OCI-LY1 (cell line): ENCODE data around the gene ELMO3.

ENCODE experiments used
- H2AFZ ChIP-seq: fragments of 200-600 bp; sonication (generic), shearing (Covaris generic); 2 replicates; pipeline ENCODE4 v1.6.0; 2014; ENCODE audit warnings: antibody characterized with exemption, mild to moderate bottlenecking, low read length
- H3F3A ChIP-seq: fragments of 200-600 bp; sonication (generic), shearing (Covaris generic); 2 replicates; pipeline ENCODE4 v1.6.0; 2014; ENCODE audit warnings: mild to moderate bottlenecking, antibody characterized with exemption, low read length, moderate library complexity; ENCODE audit not compliant: insufficient read depth
- H3K27ac ChIP-seq: fragments of 200-600 bp; sonication (generic); 2 replicates; pipeline ENCODE4 v1.5.1; 2014; ENCODE audit warnings: low read length, mixed run types, mild to moderate bottlenecking, low read depth; ENCODE audit not compliant: poor library complexity, severe bottlenecking
- H3K27me3 ChIP-seq: fragments of 200-600 bp; sonication (generic); 2 replicates; pipeline ENCODE4 v1.6.0; 2014; ENCODE audit warnings: antibody characterized with exemption, mild to moderate bottlenecking, low read length, moderate library complexity; ENCODE audit not compliant: insufficient read depth
- H3K36me3 ChIP-seq: fragments of 200-600 bp; sonication (generic); 2 replicates; pipeline ENCODE4 v1.6.1; 2014; ENCODE audit warnings: mild to moderate bottlenecking, antibody characterized with exemption, low read length, moderate library complexity, mixed read lengths; ENCODE audit not compliant: insufficient read depth
- H3K4me1 ChIP-seq: fragments of 200-600 bp; sonication (generic); 2 replicates; pipeline ENCODE4 v1.5.1; 2014; ENCODE audit warnings: mild to moderate bottlenecking, low read length, moderate library complexity; ENCODE audit not compliant: insufficient read depth, severe bottlenecking
- H3K4me2 ChIP-seq: fragments of 200-600 bp; sonication (generic), shearing (Covaris generic); 2 replicates; pipeline ENCODE4 v1.6.1; 2014; ENCODE audit warnings: low read length
- H3K4me3 ChIP-seq: fragments of 200-600 bp; sonication (generic); 2 replicates; pipeline ENCODE4 v1.5.1; 2014; ENCODE audit warnings: low read length, low read depth, mild to moderate bottlenecking, mixed read lengths; ENCODE audit not compliant: poor library complexity, severe bottlenecking
- H3K79me2 ChIP-seq: fragments of 200-600 bp; shearing (Covaris generic); 2 replicates; pipeline ENCODE4 v1.6.1; 2016; ENCODE audit warnings: mixed run types, low read length, mixed read lengths; ENCODE audit not compliant: insufficient read depth
- H3K9ac ChIP-seq: fragments of 200-600 bp; sonication (generic), shearing (Covaris generic); 2 replicates; pipeline ENCODE4 v1.6.1; 2014; ENCODE audit warnings: mild to moderate bottlenecking, low read length, mixed read lengths
- H3K9me2 ChIP-seq: fragments of 200-600 bp; sonication (generic), shearing (Covaris generic); 2 replicates; pipeline ENCODE4 v1.6.1; 2014; ENCODE audit warnings: low read depth, mild to moderate bottlenecking, low read length, mixed read lengths
- H3K9me3 ChIP-seq: fragments of 200-600 bp; shearing (Covaris generic); 2 replicates; pipeline ENCODE4 v1.6.1; 2014; ENCODE audit warnings: low read length, mixed read lengths
- H4K20me1 ChIP-seq: fragments of 200-600 bp; sonication (generic), shearing (Covaris generic); 2 replicates; pipeline ENCODE4 v1.6.0; 2016; ENCODE audit warnings: mild to moderate bottlenecking, low read length; ENCODE audit not compliant: insufficient read depth
- EZH2 ChIP-seq: fragments of 200-600 bp; sonication (generic), shearing (Covaris generic); IDR thresholded peaks from 2 replicates; pipeline ENCODE4 v1.8.0; 2017; ENCODE audit warnings: borderline replicate concordance, mixed run types, mild to moderate bottlenecking, antibody characterized with exemption, low read length, moderate library complexity, mixed read lengths
- TF ChIP-seq, protein P1 (sequence below): fragments of 200-600 bp; sonication (generic), shearing (Covaris generic); IDR thresholded peaks from 2 replicates; pipeline ENCODE4 v1.5.1; 2017; ENCODE audit warnings: mild to moderate bottlenecking, antibody characterized with exemption, low read length, moderate library complexity, mixed read lengths

Gene ELMO3

DNA sequence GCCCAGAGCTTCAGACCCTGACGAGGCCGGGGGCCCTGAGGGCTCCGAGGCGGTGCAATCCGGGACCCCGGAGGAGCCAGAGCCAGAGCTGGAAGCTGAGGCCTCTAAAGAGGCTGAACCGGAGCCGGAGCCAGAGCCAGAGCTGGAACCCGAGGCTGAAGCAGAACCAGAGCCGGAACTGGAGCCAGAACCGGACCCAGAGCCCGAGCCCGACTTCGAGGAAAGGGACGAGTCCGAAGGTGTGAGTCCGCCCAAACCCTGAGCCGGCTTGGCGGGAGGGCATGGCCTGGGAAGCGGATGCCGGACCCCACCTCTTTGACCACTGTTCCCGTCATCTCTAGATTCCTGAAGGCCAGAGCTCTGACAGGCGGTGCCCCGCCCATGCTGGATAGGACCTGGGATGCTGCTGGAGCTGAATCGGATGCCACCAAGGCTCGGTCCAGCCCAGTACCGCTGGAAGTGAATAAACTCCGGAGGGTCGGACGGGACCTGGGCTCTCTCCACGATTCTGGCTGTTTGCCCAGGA is 24.2 kb upstream of the ELMO3 start:
- no peaks in the 10 kb centered on the region for H3K9me2 ChIP-seq
- no peaks in the 10 kb centered on the region for H3K9me3 ChIP-seq
- H2AFZ ChIP-seq = no peak overlapping the region
- no peaks in the 10 kb centered on the region for H4K20me1 ChIP-seq
- no peak for TF ChIP-seq EZH2
- no peaks in the 10 kb centered on the region for H3F3A ChIP-seq
- H3K79me2 ChIP-seq = no peaks in the 10 kb centered on the region
- H3K27ac ChIP-seq = no peak overlapping the region
- peak overlapping the region; percentile 54 for H3K4me2 ChIP-seq
- no peaks in the 10 kb centered on the region for H3K36me3 ChIP-seq
- no peak overlapping the region for H3K9ac ChIP-seq
- H3K27me3 ChIP-seq = peaks cover 11% of the 10 kb centered on the region; the same call in 1 of the 2 replicates
- H3K4me3 ChIP-seq = peak overlapping the region; percentile 47
- peaks cover 32% of the 10 kb centered on the region for H3K4me1 ChIP-seq

DNA sequence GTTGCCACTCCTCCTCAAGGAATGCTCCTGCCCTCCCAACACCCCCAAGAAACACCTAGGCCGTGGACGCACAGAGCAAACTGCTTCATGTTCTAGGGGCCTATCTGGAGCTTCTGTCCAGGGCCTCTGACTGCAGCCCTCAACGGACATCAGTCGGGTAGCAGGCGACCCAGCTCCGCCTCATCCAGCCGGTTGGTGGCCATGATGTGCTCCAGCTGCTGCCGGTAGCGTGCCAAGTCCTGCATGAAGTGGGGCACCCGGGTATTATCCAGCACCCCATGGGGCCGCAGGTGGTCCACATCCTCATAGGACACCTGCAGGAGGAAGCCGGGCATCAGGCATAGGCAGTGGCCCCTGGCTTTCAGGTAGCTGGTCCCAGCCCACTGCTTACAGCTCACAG is 22.3 kb upstream of the ELMO3 start:
- Histone ChIP-seq H4K20me1 (no peaks in the 10 kb centered on the region), H2AFZ (no peak overlapping the region), H3K9ac (no peak overlapping the region), H3K4me1 (peaks cover 22% of the 10 kb centered on the region), H3K4me2 (no peak overlapping the region), H3K27me3 (peaks cover 11% of the 10 kb centered on the region; the same call in 1 of the 2 replicates), H3K4me3 (no peak overlapping the region), H3K36me3 (no peaks in the 10 kb centered on the region), H3K9me3 (no peaks in the 10 kb centered on the region), H3K79me2 (no peaks in the 10 kb centered on the region), H3K27ac (no peak overlapping the region), H3K9me2 (no peaks in the 10 kb centered on the region), H3F3A (no peaks in the 10 kb centered on the region)
- TF ChIP-seq, protein P1, sequence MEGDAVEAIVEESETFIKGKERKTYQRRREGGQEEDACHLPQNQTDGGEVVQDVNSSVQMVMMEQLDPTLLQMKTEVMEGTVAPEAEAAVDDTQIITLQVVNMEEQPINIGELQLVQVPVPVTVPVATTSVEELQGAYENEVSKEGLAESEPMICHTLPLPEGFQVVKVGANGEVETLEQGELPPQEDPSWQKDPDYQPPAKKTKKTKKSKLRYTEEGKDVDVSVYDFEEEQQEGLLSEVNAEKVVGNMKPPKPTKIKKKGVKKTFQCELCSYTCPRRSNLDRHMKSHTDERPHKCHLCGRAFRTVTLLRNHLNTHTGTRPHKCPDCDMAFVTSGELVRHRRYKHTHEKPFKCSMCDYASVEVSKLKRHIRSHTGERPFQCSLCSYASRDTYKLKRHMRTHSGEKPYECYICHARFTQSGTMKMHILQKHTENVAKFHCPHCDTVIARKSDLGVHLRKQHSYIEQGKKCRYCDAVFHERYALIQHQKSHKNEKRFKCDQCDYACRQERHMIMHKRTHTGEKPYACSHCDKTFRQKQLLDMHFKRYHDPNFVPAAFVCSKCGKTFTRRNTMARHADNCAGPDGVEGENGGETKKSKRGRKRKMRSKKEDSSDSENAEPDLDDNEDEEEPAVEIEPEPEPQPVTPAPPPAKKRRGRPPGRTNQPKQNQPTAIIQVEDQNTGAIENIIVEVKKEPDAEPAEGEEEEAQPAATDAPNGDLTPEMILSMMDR = no peak
- TF ChIP-seq EZH2 = no peak

DNA sequence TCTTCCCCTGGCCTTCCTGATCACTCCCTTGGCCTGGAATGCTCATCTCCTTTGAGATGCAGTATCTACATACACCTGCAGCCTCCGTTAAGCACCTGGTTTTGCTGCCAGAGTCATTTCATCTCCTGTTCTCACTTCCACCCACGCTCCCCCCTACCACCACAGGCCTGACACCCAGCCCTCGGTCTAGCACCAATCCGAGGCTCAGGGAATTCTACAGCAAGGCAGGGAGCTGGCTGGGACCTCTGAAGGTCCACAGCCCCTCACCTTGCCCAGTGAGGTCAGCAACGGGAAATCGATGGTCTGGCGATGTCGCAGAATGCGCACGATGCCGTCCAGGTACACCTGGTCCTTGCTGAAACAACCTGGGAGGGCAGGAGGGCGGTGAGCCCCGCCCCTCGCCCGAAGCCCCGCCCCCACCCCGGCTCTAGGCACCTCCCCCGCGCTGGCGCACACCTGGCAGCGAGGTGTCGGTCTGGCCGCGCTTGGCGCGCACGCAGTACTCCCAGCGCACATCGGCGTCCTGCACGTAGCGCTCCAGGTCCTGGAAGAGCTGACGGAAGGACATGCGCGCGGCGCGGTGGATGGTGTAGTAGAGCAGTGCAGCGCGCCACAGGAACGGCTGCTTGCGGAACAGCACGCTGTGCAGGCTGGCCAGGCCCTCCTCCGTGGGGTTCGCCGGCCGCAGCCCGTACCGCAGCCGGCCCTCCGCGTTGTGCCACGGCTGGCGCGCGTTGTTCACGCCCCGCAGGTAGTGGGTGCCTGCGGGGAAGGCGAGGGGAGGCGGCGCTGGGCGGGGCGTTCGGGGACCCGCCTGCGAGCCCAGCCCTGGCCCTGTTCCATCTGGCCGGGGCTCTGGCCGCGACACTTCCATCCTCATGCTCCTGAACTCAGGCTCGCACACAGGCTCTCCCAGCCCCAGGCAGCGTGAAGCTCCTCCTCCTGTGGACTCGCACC is 20.9 kb upstream of the ELMO3 start:
- H3K27me3 ChIP-seq = peaks cover 11% of the 10 kb centered on the region; the same call in 1 of the 2 replicates
- peak overlapping the region; percentile 81 for H3K4me2 ChIP-seq
- TF ChIP-seq EZH2 = no peak
- TF ChIP-seq, protein P1 = no peak
- H3K4me3 ChIP-seq = peak overlapping the region; percentile 55
- H3K79me2 ChIP-seq = no peaks in the 10 kb centered on the region
- H3F3A ChIP-seq = no peaks in the 10 kb centered on the region
- H3K9ac ChIP-seq = peak overlapping the region; percentile 31; the same call in 1 of the 2 replicates
- H4K20me1 ChIP-seq = no peaks in the 10 kb centered on the region
- H3K4me1 ChIP-seq = peaks cover 30% of the 10 kb centered on the region
- H3K9me3 ChIP-seq = no peaks in the 10 kb centered on the region
- H2AFZ ChIP-seq = no peak overlapping the region
- H3K9me2 ChIP-seq = no peaks in the 10 kb centered on the region
- H3K27ac ChIP-seq = no peak overlapping the region
- H3K36me3 ChIP-seq = no peaks in the 10 kb centered on the region
